Caco-2 (cell line): ENCODE data around the gene MCC. TPM values are rescaled to one million over a fixed set of nuclear protein-coding genes. Genes with fewer than 3 reads are reported as not detected.

ENCODE experiments used
- BruUV-seq: library from RNA; stranded (reverse); fragments of 400-500 nt; replicated peaks from 2 replicates; lab custom pipeline; 2021; lab: Mats Ljungman, UMichigan
- CTCF ChIA-PET: fragments of 300-600 bp; sonication (Branson Sonifier 250); formaldehyde crosslinking; loops from one replicate; lab custom pipeline; 2022; ENCODE audit warnings: antibody characterized with exemption; lab: Charles Lee
- POLR2A ChIA-PET: fragments of 300-600 bp; sonication (Branson Sonifier 250); formaldehyde crosslinking; loops from one replicate; lab custom pipeline; 2022; ENCODE audit warnings: antibody characterized with exemption; lab: Charles Lee
- DNase-seq, 2 experiments: peaks; one replicate each; pipeline versions ENCODE4 v3.0.0 to v3.0.0-alpha.2; 2020 to 2022
- H3K27me3 ChIP-seq: replicated peaks from 2 replicates; pipeline ENCODE4 v1.6.0; 2011; ENCODE audit warnings: low read length; ENCODE audit not compliant: control insufficient read depth, insufficient read depth
- H3K36me3 ChIP-seq: 2 replicates; pipeline ENCODE4 v1.5.1; 2011; ENCODE audit warnings: low read length; ENCODE audit not compliant: control insufficient read depth, insufficient read depth
- H3K4me1 ChIP-seq: fragments of 250-450 bp; sonication (Bioruptor Pico); 2 replicates; pipeline ENCODE4 v1.5.1; 2020; ENCODE audit warnings: mild to moderate bottlenecking
- H3K4me3 ChIP-seq: 2 replicates; pipeline ENCODE4 v1.5.1; 2011; ENCODE audit warnings: low read depth, mild to moderate bottlenecking, control low read depth, low read length
- H3K9me3 ChIP-seq: fragments of 250-450 bp; sonication (Bioruptor Pico); 2 replicates; pipeline ENCODE4 v1.5.1; 2020; ENCODE audit warnings: mild to moderate bottlenecking, moderate library complexity
- H3K27ac Mint-ChIP-seq: one replicate; pipeline ENCODE4 v1.8.0; 2022; ENCODE audit warnings: mixed read lengths; ENCODE audit not compliant: unreplicated experiment
- H3K27me3 Mint-ChIP-seq: one replicate; pipeline ENCODE4 v1.8.0; 2022; ENCODE audit warnings: mixed read lengths; ENCODE audit not compliant: insufficient read depth, unreplicated experiment
- H3K36me3 Mint-ChIP-seq: one replicate; pipeline ENCODE4 v1.8.0; 2022; ENCODE audit warnings: mild to moderate bottlenecking, mixed read lengths; ENCODE audit not compliant: insufficient read depth, unreplicated experiment
- H3K4me1 Mint-ChIP-seq: one replicate; pipeline ENCODE4 v1.8.0; 2022; ENCODE audit warnings: low read depth, mixed read lengths; ENCODE audit not compliant: unreplicated experiment
- H3K4me3 Mint-ChIP-seq: one replicate; pipeline ENCODE4 v1.8.0; 2022; ENCODE audit warnings: mild to moderate bottlenecking, moderate library complexity, mixed read lengths; ENCODE audit not compliant: unreplicated experiment
- H3K9me3 Mint-ChIP-seq: one replicate; pipeline ENCODE4 v1.8.0; 2022; ENCODE audit warnings: mixed read lengths; ENCODE audit not compliant: unreplicated experiment
- CTCF ChIP-seq, 2 experiments: fragments of 200-600 bp in 1 of 2; IDR thresholded peaks; 1 replicate in 1 of 2; 2 replicates in 1 of 2; pipeline versions ENCODE4 v1.5.1 to v1.8.0; 2011 to 2022; ENCODE audit warnings: antibody characterized with exemption in 1 of 2, control low read depth in 1 of 2, inconsistent platforms in 1 of 2, low read depth in 1 of 2, low read length in 1 of 2, mild to moderate bottlenecking in 1 of 2, moderate library complexity in 1 of 2; ENCODE audit not compliant: insufficient read depth in 1 of 2, severe bottlenecking in 1 of 2, unreplicated experiment in 1 of 2
- intact Hi-C: fragments of 100-400 bp; cut with micrococcal nuclease; formaldehyde crosslinking; loops from one replicate; pipeline ENCODE4 v1.10.0; 2022; ENCODE audit not compliant: unreplicated experiment
- total RNA-seq: library from RNA; stranded (reverse); gene quantifications from 2 replicates; pipeline ENCODE4 v1.2.3, GENCODE V29; 2022

The MCC gene
- total RNA-seq, 1 experiment from 2014 or later: 0.09 TPM

GRCh38 chr5:112974901-112975300 lies 513.4 kb downstream of the MCC start:
- intact Hi-C loops: no loop called here
- Histone ChIP-seq H3K9me3 (no peaks in the 10 kb centered on the region), H3K4me1 (peaks cover 45% of the 10 kb centered on the region), H3K36me3 (no peaks in the 10 kb centered on the region), H3K27me3 (no peaks in the 10 kb centered on the region), H3K4me3 (no peak overlapping the region)
- CTCF ChIA-PET: no interaction called here
- Mint-ChIP-seq H3K27ac (peak overlapping the region; percentile 97), H3K27me3 (no peaks in the 10 kb centered on the region), H3K36me3 (peaks cover 26% of the 10 kb centered on the region), H3K9me3 (no peaks in the 10 kb centered on the region), H3K4me1 (peaks cover 29% of the 10 kb centered on the region), H3K4me3 (peak overlapping the region; percentile 98)
- TF ChIP-seq CTCF (IDR thresholded peaks at IDR 0.05; ENCODE audit: insufficient read depth in 1 of 2, low read depth in 1 of 2, low read length in 1 of 2, severe bottlenecking in 1 of 2, unreplicated experiment in 1 of 2): no peak
- POLR2A ChIA-PET: no interaction called here
- BruUV-seq: no TSS peak
- no peak for DNase-seq

DNA sequence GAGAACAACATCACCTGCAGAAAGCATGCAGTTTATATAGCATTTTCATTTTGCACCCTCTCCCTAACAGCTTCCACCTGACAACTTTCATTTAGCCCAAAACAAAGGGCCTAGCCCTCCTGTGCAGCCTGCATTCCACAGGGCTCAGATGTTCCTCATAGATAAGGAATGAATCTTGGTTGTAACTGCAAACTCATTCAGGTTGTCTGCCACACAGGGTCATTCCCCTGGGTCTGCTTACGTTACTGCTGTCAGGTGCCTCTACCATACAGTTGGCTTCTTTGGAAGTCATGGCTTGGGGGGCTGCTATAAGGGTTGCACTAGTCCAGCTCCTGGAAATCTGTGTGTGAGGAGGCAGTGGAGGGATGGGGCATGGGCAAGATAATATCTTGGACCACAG lies 514.3 kb downstream of the MCC start:
- ChIA-PET POLR2A (no interaction called here), CTCF (no interaction called here)
- no peaks in the 10 kb centered on the region for H3K27me3 ChIP-seq
- TF ChIP-seq CTCF (IDR thresholded peaks at IDR 0.05; ENCODE audit: insufficient read depth in 1 of 2, low read depth in 1 of 2, low read length in 1 of 2, severe bottlenecking in 1 of 2, unreplicated experiment in 1 of 2): no peak
- H3K4me1 ChIP-seq: peaks cover 50% of the 10 kb centered on the region
- no peak overlapping the region for H3K4me3 ChIP-seq
- Mint-ChIP-seq H3K36me3 (peaks cover 21% of the 10 kb centered on the region), H3K27ac (peak overlapping the region; percentile 75), H3K4me3 (no peak overlapping the region), H3K4me1 (peaks cover 30% of the 10 kb centered on the region), H3K9me3 (no peaks in the 10 kb centered on the region), H3K27me3 (no peaks in the 10 kb centered on the region)
- DNase-seq: peak in 1 of 2 experiments; percentile 29
- BruUV-seq: no TSS peak
- intact Hi-C loops: no loop called here
- no peaks in the 10 kb centered on the region for H3K36me3 ChIP-seq
- no peaks in the 10 kb centered on the region for H3K9me3 ChIP-seq

DNA sequence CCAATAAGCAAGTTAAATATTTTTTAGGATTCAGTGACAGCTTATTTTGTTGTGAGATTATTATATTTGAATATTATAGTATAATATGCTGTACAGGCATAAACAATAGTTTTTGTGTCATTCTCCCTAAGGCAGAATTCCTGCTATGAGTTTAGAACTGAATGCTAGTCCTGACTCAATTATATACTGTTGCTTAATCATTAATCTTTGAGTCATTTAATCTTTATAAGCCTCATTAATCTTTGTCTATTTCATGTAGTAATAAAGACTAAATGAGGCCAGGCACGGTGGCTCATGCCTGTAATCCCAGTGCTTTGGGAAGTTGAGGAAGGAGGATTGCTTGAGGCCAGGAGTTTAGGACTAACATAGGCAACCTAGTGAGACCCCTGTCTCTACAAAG lies 515.2 kb downstream of the MCC start:
- POLR2A ChIA-PET: no interaction called here
- CTCF ChIA-PET: no interaction called here

More for the DNA sequence above, 515.2 kb downstream of the MCC start:
- TF ChIP-seq CTCF (IDR thresholded peaks at IDR 0.05; ENCODE audit: insufficient read depth in 1 of 2, low read depth in 1 of 2, low read length in 1 of 2, severe bottlenecking in 1 of 2, unreplicated experiment in 1 of 2): no peak
- no peak overlapping the region for H3K27ac Mint-ChIP-seq
- H3K9me3 Mint-ChIP-seq: no peaks in the 10 kb centered on the region
- H3K36me3 ChIP-seq: no peaks in the 10 kb centered on the region
- peaks cover 35% of the 10 kb centered on the region for H3K4me1 Mint-ChIP-seq
- H3K4me3 ChIP-seq: no peak overlapping the region
- H3K4me1 ChIP-seq: peaks cover 49% of the 10 kb centered on the region
- BruUV-seq: no TSS peak
- H3K27me3 Mint-ChIP-seq: no peaks in the 10 kb centered on the region
- no peaks in the 10 kb centered on the region for H3K9me3 ChIP-seq
- H3K4me3 Mint-ChIP-seq: no peak overlapping the region
- no peaks in the 10 kb centered on the region for H3K27me3 ChIP-seq
- intact Hi-C loops: no loop called here
- peaks cover 23% of the 10 kb centered on the region for H3K36me3 Mint-ChIP-seq
- DNase-seq: no peak

Other genes with a start within 250 kb of the MCC start
- gene TSSK1B, start 53.5 kb downstream of the MCC start, total RNA-seq: not detected in 2 replicates
- 16.9 and 19.1 TPM in 2 replicates for gene YTHDC2, start 25.2 kb upstream of the MCC start, total RNA-seq